ENCODE data around the gene SNAPIN.

SNAPIN gene

DNA sequence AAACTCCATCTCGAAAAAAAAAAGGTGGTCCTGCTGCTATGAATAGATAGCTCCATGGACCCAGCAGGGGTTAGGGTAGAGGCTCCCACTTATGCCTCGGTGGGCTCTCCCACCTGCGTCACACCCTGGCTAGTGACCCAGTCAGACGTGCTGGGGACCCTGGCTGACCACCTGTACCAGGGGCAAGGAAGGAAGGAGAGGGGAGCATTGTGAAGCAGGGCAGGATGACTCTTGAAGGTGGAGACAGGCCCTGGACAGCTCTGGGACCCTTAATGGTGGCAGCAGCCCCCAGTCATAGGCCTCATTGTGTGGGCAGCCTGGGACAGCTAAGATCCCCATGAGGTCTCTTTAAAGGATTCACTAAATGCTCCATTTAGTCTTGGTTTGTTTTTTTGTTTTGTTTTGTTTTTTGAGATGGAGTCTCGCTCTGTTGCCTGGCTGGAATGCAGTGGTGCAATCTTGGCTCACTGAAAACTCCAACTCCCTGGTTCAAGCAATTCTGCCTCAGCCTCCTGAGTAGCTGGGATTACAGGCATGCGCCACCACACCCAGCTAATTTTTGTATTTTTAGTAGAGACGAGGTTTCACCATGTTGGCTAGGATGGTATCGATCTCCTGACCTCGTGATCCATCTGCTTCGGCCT is 10.4 kb upstream of the SNAPIN start:
- H3K4me3 ChIP-seq (ENCODE audit: low read depth, low read length): no peak overlapping the region
- TF ChIP-seq, protein P1, sequence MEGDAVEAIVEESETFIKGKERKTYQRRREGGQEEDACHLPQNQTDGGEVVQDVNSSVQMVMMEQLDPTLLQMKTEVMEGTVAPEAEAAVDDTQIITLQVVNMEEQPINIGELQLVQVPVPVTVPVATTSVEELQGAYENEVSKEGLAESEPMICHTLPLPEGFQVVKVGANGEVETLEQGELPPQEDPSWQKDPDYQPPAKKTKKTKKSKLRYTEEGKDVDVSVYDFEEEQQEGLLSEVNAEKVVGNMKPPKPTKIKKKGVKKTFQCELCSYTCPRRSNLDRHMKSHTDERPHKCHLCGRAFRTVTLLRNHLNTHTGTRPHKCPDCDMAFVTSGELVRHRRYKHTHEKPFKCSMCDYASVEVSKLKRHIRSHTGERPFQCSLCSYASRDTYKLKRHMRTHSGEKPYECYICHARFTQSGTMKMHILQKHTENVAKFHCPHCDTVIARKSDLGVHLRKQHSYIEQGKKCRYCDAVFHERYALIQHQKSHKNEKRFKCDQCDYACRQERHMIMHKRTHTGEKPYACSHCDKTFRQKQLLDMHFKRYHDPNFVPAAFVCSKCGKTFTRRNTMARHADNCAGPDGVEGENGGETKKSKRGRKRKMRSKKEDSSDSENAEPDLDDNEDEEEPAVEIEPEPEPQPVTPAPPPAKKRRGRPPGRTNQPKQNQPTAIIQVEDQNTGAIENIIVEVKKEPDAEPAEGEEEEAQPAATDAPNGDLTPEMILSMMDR (IDR thresholded peaks at IDR 0.05; ENCODE audit: borderline replicate concordance, insufficient read depth, low read depth, low read length): no peak

DNA sequence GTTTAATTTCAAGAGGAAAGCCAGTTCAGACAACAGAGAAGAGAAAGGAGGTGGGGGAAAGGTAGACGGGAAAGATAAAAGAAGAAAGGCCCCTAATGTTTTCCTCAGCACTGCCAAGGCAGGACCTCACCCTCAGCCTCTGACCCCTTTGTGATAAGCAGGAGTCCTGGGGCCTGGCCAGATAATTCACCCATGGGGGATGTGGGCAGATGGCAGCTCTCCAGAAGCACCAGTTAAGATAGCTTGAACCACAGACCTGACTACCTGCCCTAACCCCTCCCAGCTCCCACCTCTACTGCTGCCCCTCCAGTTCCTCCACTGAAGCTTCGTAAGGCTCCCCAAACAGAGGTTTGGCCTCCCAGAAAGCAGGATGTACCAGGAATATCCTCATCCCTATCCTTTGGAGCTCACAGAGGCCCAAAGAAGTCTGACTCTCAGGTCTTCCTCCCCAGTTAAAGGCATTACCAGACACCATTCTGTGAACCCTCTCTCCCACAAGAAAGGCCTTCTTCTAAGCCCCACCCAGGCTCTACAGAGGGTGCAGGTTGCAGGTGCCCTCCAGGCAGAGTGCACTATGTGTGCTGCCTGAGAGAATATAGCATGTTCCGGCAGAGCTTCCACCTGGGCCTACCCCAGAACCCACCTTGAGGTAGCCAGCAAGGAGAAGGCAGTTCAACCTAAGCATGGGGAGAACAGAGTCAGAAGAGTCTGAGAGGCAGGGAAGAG is 9.2 kb upstream of the SNAPIN start:
- H3K4me3 ChIP-seq (ENCODE audit: low read depth, low read length): no peak overlapping the region
- TF ChIP-seq, protein P1 (IDR thresholded peaks at IDR 0.05; ENCODE audit: borderline replicate concordance, insufficient read depth, low read depth, low read length): no peak

GRCh38 chr1:153649863-153650235 is 8.7 kb upstream of the SNAPIN start:
- H3K4me3 ChIP-seq (ENCODE audit: low read depth, low read length): no peak overlapping the region
- TF ChIP-seq, protein P1 (IDR thresholded peaks at IDR 0.05; ENCODE audit: borderline replicate concordance, insufficient read depth, low read depth, low read length): no peak

- no peak overlapping the region for H3K4me3 ChIP-seq (ENCODE audit: low read depth, low read length)
- TF ChIP-seq, protein P1 (IDR thresholded peaks at IDR 0.05; ENCODE audit: borderline replicate concordance, insufficient read depth, low read depth, low read length): no peak
Measured at GRCh38 chr1:153651771-153652170, 6.7 kb upstream of the SNAPIN start.

GRCh38 chr1:153652805-153653500 is 5.5 kb upstream of the SNAPIN start:
- no peak overlapping the region for H3K4me3 ChIP-seq (ENCODE audit: low read depth, low read length)
- TF ChIP-seq, protein P1 (IDR thresholded peaks at IDR 0.05; ENCODE audit: borderline replicate concordance, insufficient read depth, low read depth, low read length): no peak

DNA sequence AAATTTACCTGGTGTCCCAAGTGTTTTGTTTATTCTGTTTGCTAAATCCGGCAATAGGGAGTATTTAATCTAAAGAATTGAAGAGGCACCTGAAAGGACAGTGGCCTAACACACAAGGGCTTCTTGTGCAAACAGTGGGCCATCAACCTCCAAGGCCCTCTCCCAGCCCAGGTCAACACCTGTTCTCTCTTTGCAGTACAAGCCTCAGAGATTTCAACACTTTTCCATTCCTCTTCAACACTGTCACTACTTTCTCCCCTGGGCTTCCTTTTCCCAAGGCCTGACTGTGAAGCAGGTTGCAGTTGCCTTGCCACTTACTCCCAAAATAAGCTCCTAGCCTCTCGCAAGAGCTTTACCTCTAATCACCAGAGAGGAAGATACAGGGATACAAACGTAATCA is 3.2 kb upstream of the SNAPIN start:
- TF ChIP-seq, protein P1 (IDR thresholded peaks at IDR 0.05; ENCODE audit: borderline replicate concordance, insufficient read depth, low read depth, low read length): no peak

More for the DNA sequence above, 3.2 kb upstream of the SNAPIN start:
- no peak overlapping the region for H3K4me3 ChIP-seq (ENCODE audit: low read depth, low read length)
